Measurements from ENCODE around the gene SMPD3. TPM values are rescaled to one million over a fixed set of nuclear protein-coding genes. Genes with fewer than 3 reads are reported as not detected.

The SMPD3 gene
- total RNA-seq, 2 experiments from 2014 or later: 0.89 to 1.1 TPM

DNA sequence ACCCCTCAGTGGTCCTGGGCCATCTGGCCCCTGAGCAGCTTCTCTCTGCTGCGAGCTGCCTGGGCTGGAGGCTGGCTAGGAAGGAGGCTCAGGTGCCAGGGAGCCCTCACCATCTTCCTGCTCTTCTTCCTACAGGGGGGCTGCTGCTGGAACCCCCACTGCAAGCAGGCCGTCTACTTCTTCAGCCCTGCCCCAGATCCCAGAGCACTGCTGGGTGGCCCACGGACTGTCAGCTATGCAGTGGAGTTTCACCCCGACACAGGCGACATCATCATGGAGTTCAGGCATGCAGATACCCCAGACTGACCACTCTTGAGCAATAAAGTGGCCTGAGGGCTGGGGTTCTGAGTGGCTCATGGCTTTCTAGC lies 91.4 kb downstream of the SMPD3 start:
- intact Hi-C loops (cut with DNase I, micrococcal nuclease): no loop called here
- Histone ChIP-seq H3K4me1 (ENCODE audit: insufficient read depth, low read length) (peaks cover 42% of the 10 kb centered on the region), H3K4me3 (ENCODE audit: low read length) (peak overlapping the region; percentile 47), H3K27me3 (ENCODE audit: control insufficient read depth in 1 of 2, insufficient read depth in 2 of 2, low read length in 2 of 2) (no peaks in the 10 kb centered on the region), H3K36me3 (ENCODE audit: insufficient read depth, low read length) (peaks cover 36% of the 10 kb centered on the region), H3K27ac (ENCODE audit: low read depth in 1 of 2, low read length in 2 of 2) (no peak overlapping the region), H3K9me3 (ENCODE audit: control insufficient read depth in 1 of 2, insufficient read depth in 1 of 2, low read length in 2 of 2) (no peaks in the 10 kb centered on the region)
- Mint-ChIP-seq H3K4me3 (peak overlapping the region; percentile 30), H3K4me1 (ENCODE audit: low read depth) (peaks cover 28% of the 10 kb centered on the region), H3K36me3 (ENCODE audit: low read depth) (peaks cover 60% of the 10 kb centered on the region), H3K9me3 (no peaks in the 10 kb centered on the region), H3K27me3 (no peaks in the 10 kb centered on the region), H3K27ac (peak overlapping the region; percentile 33)
- CTCF ChIA-PET: no interaction called here
- TF ChIP-seq, protein P1, sequence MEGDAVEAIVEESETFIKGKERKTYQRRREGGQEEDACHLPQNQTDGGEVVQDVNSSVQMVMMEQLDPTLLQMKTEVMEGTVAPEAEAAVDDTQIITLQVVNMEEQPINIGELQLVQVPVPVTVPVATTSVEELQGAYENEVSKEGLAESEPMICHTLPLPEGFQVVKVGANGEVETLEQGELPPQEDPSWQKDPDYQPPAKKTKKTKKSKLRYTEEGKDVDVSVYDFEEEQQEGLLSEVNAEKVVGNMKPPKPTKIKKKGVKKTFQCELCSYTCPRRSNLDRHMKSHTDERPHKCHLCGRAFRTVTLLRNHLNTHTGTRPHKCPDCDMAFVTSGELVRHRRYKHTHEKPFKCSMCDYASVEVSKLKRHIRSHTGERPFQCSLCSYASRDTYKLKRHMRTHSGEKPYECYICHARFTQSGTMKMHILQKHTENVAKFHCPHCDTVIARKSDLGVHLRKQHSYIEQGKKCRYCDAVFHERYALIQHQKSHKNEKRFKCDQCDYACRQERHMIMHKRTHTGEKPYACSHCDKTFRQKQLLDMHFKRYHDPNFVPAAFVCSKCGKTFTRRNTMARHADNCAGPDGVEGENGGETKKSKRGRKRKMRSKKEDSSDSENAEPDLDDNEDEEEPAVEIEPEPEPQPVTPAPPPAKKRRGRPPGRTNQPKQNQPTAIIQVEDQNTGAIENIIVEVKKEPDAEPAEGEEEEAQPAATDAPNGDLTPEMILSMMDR (IDR thresholded peaks at IDR 0.05): no peak
- DNase-seq (no peak), ATAC-seq (ENCODE audit: poor library complexity) (no peak)
- POLR2A ChIA-PET: interaction anchor here (1.0 kb wide), 1 partner anchor 14 kb away, joined by 5 read pairs; no protein-coding TSS in a partner anchor

DNA sequence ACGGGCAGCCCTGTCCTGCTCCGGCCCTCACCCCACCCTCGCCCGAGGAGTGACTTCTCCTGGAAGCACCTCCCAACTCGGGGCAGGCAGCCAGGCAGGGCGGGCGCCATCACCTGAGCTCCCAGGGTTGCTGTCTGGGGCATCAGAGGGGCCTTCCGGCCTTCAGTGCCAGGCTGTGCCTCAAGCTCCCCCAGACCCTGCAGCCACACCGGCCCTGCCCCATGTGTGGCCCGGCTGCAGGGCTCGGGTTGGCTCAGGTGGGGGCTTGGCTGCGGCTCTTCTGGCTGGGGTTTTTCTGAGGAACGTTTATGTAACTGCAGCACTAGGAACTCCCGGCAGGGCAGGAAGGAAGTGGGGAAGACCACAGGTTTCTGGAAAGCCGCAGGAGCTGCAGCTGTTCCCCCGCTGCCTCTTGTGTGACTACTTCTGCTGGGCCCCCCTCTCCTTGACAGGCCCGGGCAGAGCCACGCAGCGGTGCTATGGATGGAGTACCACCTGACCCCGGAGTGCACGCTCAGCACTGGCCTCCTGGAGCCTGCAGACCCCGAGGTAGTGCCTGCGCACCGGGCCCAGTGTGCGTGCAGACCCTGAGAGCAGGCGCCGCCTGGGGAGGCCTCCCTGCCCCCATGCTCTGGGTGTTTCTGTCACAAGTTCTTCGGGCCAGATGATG lies 91.9 kb downstream of the SMPD3 start:
- no peaks in the 10 kb centered on the region for H3K9me3 ChIP-seq (ENCODE audit: control insufficient read depth in 1 of 2, insufficient read depth in 1 of 2, low read length in 2 of 2)
- ATAC-seq (ENCODE audit: poor library complexity) (peak; percentile 88), DNase-seq (peak; percentile 31 to 86 (median 58))
- H3K27me3 ChIP-seq (ENCODE audit: control insufficient read depth in 1 of 2, insufficient read depth in 2 of 2, low read length in 2 of 2): no peaks in the 10 kb centered on the region
- peak overlapping the region in 1 of 2 donors; percentile 21 for H3K27ac ChIP-seq (ENCODE audit: low read depth in 1 of 2, low read length in 2 of 2)
- TF ChIP-seq, protein P1 (IDR thresholded peaks at IDR 0.05): no peak
- H3K36me3 Mint-ChIP-seq (ENCODE audit: low read depth): peaks cover 65% of the 10 kb centered on the region
- CTCF ChIA-PET: interaction anchor here (1.2 kb wide), 1 partner anchor 95 kb away, joined by 3 read pairs; no protein-coding TSS in a partner anchor
- peak overlapping the region; percentile 80 for H3K4me3 Mint-ChIP-seq
- peak overlapping the region; percentile 47 for H3K4me3 ChIP-seq (ENCODE audit: low read length)
- H3K9me3 Mint-ChIP-seq: no peaks in the 10 kb centered on the region
- POLR2A ChIA-PET: interaction anchor here (0.6 to 1.4 kb wide), 7 partner anchors 11 to 119 kb away, joined by 3 to 10 read pairs (median 5); partner anchors contain the start of genes SLC7A6 and SMPD3
- H3K27ac Mint-ChIP-seq: peak overlapping the region; percentile 33
- intact Hi-C loops (cut with DNase I, micrococcal nuclease): no loop called here
- H3K36me3 ChIP-seq (ENCODE audit: insufficient read depth, low read length): peaks cover 40% of the 10 kb centered on the region
- no peaks in the 10 kb centered on the region for H3K27me3 Mint-ChIP-seq
- peaks cover 28% of the 10 kb centered on the region for H3K4me1 Mint-ChIP-seq (ENCODE audit: low read depth)
- H3K4me1 ChIP-seq (ENCODE audit: insufficient read depth, low read length): peaks cover 42% of the 10 kb centered on the region

DNA sequence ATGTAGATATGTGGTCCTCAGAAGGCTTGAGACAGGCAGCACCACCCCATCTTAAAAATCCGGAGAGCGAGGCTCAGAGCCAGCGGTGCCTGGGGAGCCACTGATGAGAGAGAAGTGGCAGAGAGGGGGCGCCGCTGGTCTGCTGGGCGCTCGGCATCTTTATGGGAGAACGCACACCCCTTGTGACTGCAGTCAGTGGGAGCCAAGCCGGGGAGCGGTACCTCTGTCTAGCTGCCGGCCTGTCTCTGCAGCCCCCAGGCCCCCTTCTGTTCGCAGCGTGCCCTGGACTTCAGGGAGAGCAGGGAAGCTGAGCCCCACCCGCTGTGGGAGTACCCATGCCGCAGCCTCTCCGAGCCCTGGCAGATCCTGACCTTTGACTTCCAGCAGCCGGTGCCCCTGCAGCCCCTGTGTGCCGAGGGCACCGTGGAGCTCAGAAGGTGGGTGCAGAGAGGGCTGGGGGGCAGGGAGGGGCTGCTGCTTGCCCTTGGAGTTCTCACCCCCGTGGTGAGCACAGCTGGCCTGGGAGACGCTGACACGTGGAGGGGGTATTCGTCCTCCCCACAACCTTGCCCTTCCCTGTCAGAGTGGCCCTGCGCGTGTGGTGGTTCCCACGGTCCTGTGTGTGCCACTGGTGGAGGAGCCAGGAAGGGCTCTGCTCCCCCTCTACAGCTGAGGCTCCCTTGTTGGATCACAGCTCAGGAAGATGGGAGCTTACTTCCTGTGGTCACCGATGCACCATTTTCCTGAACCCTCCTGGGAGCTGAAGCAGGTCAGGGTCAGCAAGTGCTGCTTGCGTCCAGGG lies 92.7 kb downstream of the SMPD3 start:
- no peak for ATAC-seq (ENCODE audit: poor library complexity)
- no peaks in the 10 kb centered on the region for H3K9me3 ChIP-seq (ENCODE audit: control insufficient read depth in 1 of 2, insufficient read depth in 1 of 2, low read length in 2 of 2)

More for the DNA sequence above, 92.7 kb downstream of the SMPD3 start:
- Mint-ChIP-seq H3K27me3 (no peaks in the 10 kb centered on the region), H3K27ac (no peak overlapping the region), H3K4me1 (ENCODE audit: low read depth) (peaks cover 28% of the 10 kb centered on the region), H3K36me3 (ENCODE audit: low read depth) (peaks cover 71% of the 10 kb centered on the region), H3K4me3 (peak overlapping the region; percentile 7), H3K9me3 (no peaks in the 10 kb centered on the region)
- POLR2A ChIA-PET: interaction anchor here (0.6 to 1.4 kb wide), 8 partner anchors 10 to 118 kb away, joined by 3 to 10 read pairs (median 4); partner anchors contain the start of genes SLC7A6 and SMPD3
- intact Hi-C loops (cut with DNase I, micrococcal nuclease): no loop called here
- Histone ChIP-seq H3K27me3 (ENCODE audit: control insufficient read depth in 1 of 2, insufficient read depth in 2 of 2, low read length in 2 of 2) (no peaks in the 10 kb centered on the region), H3K27ac (ENCODE audit: low read depth in 1 of 2, low read length in 2 of 2) (no peak overlapping the region), H3K4me3 (ENCODE audit: low read length) (peak overlapping the region; percentile 47), H3K4me1 (ENCODE audit: insufficient read depth, low read length) (peaks cover 42% of the 10 kb centered on the region), H3K36me3 (ENCODE audit: insufficient read depth, low read length) (peaks cover 47% of the 10 kb centered on the region)
- TF ChIP-seq, protein P1 (IDR thresholded peaks at IDR 0.05): no peak
- CTCF ChIA-PET: interaction anchor here (1.2 kb wide), 1 partner anchor 94 kb away, joined by 3 read pairs; no protein-coding TSS in a partner anchor
- peak in 2 of 14 experiments; percentile 13 to 32 for DNase-seq
